Activated naive CD8-positive, alpha-beta T cell treated with anti-CD3 and anti-CD28 coated beads, Interleukin-2, amount 50 U/mL, for 16 hours (primary cell): ENCODE measurements around the gene ASF1B.

ENCODE experiments used
- DNase-seq: peaks from one replicate; pipeline ENCODE4 v3.0.0-alpha.2; 2020; ENCODE audit warnings: low read depth, low spot score

ASF1B gene

GRCh38 chr19:14111486-14111885, 24.9 kb downstream of the ASF1B start:
- DNase-seq: no peak

- no peak for DNase-seq
These were observed 25.7 kb downstream of the ASF1B start for GRCh38 chr19:14110650-14111049.

GRCh38 chr19:14107581-14108461, 28.6 kb downstream of the ASF1B start:
- no peak for DNase-seq

GRCh38 chr19:14106840-14107239, 29.5 kb downstream of the ASF1B start:
- no peak for DNase-seq

- DNase-seq: no peak
These were observed 30.7 kb downstream of the ASF1B start for GRCh38 chr19:14105680-14106079.

GRCh38 chr19:14103310-14103709, 33.1 kb downstream of the ASF1B start:
- no peak for DNase-seq

GRCh38 chr19:14102756-14103155, 33.6 kb downstream of the ASF1B start:
- no peak for DNase-seq

GRCh38 chr19:14102102-14102696, 34.2 kb downstream of the ASF1B start:
- DNase-seq: no peak

- DNase-seq: no peak
These were observed 35.3 kb downstream of the ASF1B start for GRCh38 chr19:14101003-14101545.

- DNase-seq: no peak
These were observed 38.7 kb downstream of the ASF1B start for GRCh38 chr19:14097532-14098151.

GRCh38 chr19:14096272-14096992, 40.0 kb downstream of the ASF1B start:
- no peak for DNase-seq

GRCh38 chr19:14094854-14095253, 41.5 kb downstream of the ASF1B start:
- no peak for DNase-seq

- no peak for DNase-seq
These were observed 43.1 kb downstream of the ASF1B start for GRCh38 chr19:14093117-14093823.

GRCh38 chr19:14091813-14092462, 44.5 kb downstream of the ASF1B start:
- DNase-seq: no peak

GRCh38 chr19:14091081-14091812, 45.1 kb downstream of the ASF1B start:
- no peak for DNase-seq

- peak; percentile 79 for DNase-seq
These were observed 45.8 kb downstream of the ASF1B start, which contains the start of gene SAMD1 for GRCh38 chr19:14090509-14091080. SAMD1 (minus strand) TSS chr19:14090751.

- no peak for DNase-seq
These were observed 46.5 kb downstream of the ASF1B start for GRCh38 chr19:14089662-14090508.

GRCh38 chr19:14089412-14089661, 47.1 kb downstream of the ASF1B start:
- no peak for DNase-seq
